Measurements from ENCODE around the gene FAM193A.

DNA sequence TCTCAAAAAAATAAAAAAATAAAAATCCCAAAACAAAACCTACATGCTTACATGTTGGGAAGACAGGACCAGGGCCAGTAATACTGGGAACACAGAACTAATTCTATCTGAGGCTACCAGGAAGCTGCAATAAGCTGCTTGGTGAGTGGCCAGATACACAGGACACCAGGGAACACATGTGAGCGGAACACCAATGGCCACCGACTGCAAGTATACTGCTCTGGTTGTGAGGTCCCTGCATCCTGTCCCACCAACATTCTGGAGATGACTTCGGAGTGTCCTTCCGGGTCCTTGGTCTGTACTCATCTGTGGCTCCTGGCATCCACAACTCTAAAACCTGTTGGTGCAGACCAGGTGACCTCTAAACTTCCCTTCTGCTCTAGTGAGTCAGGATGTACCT lies 217.0 kb downstream of the FAM193A start:
- no peak for TF ChIP-seq POLR2A (IDR thresholded peaks at IDR 0.05)
- TF ChIP-seq, protein P1, sequence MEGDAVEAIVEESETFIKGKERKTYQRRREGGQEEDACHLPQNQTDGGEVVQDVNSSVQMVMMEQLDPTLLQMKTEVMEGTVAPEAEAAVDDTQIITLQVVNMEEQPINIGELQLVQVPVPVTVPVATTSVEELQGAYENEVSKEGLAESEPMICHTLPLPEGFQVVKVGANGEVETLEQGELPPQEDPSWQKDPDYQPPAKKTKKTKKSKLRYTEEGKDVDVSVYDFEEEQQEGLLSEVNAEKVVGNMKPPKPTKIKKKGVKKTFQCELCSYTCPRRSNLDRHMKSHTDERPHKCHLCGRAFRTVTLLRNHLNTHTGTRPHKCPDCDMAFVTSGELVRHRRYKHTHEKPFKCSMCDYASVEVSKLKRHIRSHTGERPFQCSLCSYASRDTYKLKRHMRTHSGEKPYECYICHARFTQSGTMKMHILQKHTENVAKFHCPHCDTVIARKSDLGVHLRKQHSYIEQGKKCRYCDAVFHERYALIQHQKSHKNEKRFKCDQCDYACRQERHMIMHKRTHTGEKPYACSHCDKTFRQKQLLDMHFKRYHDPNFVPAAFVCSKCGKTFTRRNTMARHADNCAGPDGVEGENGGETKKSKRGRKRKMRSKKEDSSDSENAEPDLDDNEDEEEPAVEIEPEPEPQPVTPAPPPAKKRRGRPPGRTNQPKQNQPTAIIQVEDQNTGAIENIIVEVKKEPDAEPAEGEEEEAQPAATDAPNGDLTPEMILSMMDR (IDR thresholded peaks at IDR 0.05) = no peak
